ENCODE measurements around the gene GRIK3.

GRIK3 gene

GRCh38 chr1:36851595-36851994, 182.7 kb downstream of the GRIK3 start:
- no peak for DNase-seq (ENCODE audit: low spot score)

GRCh38 chr1:36851087-36851486, 183.2 kb downstream of the GRIK3 start:
- no peak for DNase-seq (ENCODE audit: low spot score)

DNA sequence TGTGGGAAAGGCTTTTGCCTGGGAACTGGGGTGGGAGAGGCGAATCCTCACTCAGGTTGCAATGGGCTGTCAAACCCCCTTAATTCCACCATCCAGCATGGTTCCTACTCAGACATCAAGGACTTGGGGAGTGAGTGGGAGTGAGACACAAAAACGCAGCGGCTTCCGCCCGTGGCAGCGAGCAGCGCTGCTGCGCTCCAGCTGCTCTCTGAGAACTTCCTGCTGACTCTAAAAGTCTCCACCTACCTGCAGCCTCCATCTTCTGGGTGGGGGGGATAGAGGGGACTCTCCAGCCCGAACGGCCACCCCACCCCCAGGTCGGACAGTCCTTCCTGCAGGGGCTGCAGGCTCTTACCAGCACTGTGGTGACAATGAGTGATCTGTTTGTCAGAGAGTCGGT, 184.4 kb downstream of the GRIK3 start:
- DNase-seq (ENCODE audit: low spot score), result no peak

- no peak for DNase-seq (ENCODE audit: low spot score)
Measured at GRCh38 chr1:36847761-36848160, 186.6 kb downstream of the GRIK3 start.

GRCh38 chr1:36847186-36847585, 187.1 kb downstream of the GRIK3 start:
- DNase-seq (ENCODE audit: low spot score), result no peak

GRCh38 chr1:36846357-36846756, 188.0 kb downstream of the GRIK3 start:
- no peak for DNase-seq (ENCODE audit: low spot score)

DNA sequence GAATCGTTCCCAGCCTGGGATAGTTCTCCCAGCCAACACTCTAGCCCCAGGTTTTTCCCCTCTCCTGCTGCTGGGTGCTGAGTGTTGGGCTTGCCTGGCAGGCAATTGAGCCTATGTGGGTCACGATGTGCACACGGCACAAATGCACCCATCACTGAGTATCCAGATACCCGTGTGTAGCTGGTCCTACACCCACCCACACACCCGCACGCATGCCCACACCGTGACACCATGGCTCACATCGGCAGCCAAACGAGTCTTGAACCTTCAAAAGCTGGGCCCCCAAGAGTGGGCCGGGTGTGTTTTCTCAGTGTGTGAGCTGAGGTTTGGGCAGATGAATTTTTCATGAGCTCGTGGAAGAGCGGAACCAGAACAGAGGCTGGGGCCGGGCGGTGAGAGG, 188.5 kb downstream of the GRIK3 start:
- no peak for DNase-seq (ENCODE audit: low spot score)

DNA sequence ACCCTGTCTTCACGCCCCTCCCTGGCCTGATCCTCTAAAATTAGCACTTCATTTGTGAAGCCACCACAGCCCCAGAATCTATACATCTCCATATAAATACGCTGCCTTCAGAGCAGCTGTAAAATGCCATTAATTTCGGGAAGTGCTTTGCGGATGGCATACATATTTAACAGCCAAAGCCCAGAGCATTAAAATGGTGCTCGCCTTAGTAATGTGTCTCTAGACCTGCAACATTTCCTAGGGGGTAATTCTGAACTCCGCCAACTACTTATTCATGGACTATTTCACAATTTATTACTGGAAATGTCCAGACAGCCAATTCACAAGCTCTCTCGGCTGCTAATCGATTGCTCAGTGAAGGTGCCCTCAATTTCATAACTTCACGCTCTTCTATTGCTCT, 189.4 kb downstream of the GRIK3 start:
- DNase-seq (ENCODE audit: low spot score), result no peak

GRCh38 chr1:36843906-36844610, 190.3 kb downstream of the GRIK3 start:
- no peak for DNase-seq (ENCODE audit: low spot score)

GRCh38 chr1:36843027-36843426, 191.3 kb downstream of the GRIK3 start:
- DNase-seq (ENCODE audit: low spot score), result no peak

DNA sequence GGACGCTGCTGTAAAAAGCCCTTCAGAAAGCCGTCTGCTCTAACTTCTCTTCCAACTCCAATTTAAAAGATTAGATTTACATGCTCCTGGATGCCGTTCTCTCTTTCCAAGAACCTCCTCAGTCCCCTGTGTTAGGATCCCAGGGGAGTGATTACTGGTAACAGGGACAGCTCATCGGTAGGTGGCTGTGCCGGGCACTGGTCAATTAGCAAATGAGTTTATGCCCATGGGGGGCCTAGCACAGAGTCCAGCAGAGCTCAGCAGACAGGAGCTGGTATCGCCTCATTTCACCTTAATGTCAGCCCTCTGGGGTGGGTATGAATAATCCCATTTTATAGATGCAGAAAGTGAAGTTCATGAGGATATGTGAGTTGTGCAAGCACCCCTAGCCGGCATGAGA, 191.9 kb downstream of the GRIK3 start:
- no peak for DNase-seq (ENCODE audit: low spot score)

DNA sequence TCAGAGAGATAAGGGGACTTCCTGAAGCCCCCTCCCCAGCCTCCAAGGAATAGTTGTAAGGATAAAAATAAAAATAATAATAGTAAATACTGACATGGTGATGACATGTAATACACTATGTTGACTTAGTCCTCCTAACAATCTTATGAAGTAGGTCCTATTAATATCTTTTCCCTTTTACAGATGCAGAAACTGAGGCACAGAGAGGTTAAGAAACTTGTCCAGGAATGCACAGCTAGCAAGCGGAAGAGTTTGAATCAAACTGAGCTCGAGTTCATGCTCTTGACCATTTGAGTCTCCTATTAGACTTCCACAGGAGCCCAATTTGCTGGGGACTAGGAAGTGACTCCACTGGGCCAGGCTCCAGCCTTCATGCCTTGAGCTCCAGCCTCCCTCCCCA, 194.8 kb downstream of the GRIK3 start:
- no peak for DNase-seq (ENCODE audit: low spot score)

- DNase-seq (ENCODE audit: low spot score), result no peak
Measured at GRCh38 chr1:36838888-36839287, 195.4 kb downstream of the GRIK3 start.

DNA sequence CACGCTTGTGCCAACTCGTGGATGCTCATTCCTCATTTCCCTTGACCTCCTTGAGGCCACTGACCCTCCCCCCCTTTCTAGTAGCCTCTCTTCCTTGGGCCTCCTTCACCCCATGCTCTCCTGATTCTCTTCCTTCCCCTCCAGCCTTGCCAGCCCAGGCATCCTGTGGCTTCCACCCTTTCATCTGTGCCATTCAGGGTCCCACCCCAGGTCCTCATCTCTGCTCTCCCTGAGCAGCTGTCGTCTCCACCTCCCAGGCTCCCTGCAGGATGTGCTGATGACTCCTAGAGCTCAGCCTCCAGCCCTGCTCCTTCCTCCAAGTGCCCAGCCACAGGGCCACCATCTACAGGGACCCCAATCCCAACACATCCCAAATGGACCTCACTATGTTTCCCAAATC, 197.4 kb downstream of the GRIK3 start:
- DNase-seq (ENCODE audit: low spot score), result no peak

- DNase-seq (ENCODE audit: low spot score), result no peak
Measured at GRCh38 chr1:36836196-36836883, 198.0 kb downstream of the GRIK3 start.

GRCh38 chr1:36835696-36836095, 198.6 kb downstream of the GRIK3 start:
- DNase-seq (ENCODE audit: low spot score), result no peak

GRCh38 chr1:36835017-36835695, 199.2 kb downstream of the GRIK3 start:
- no peak for DNase-seq (ENCODE audit: low spot score)

DNA sequence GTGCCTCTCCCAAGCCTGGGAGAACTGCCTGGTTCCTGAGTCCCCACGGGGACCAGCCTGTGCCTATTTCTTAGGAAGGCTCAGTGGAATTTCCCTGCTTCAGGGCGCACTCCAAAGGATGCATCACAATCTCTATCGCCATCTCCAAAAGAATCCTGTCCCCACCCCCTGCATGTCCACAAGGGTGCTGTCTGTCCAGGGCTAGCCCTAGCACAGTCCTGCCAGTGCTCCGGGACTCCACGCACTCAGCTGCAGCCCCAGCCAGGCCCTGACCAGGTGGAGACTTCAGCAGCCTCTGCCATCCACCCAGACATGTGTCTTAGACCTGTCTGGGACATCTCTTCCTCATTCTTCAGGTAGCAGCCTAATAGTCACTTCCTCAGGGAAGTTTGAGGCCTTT, 199.7 kb downstream of the GRIK3 start:
- no peak for DNase-seq (ENCODE audit: low spot score)

GRCh38 chr1:36831186-36831810, 203.0 kb downstream of the GRIK3 start:
- DNase-seq (ENCODE audit: low spot score), result no peak

DNA sequence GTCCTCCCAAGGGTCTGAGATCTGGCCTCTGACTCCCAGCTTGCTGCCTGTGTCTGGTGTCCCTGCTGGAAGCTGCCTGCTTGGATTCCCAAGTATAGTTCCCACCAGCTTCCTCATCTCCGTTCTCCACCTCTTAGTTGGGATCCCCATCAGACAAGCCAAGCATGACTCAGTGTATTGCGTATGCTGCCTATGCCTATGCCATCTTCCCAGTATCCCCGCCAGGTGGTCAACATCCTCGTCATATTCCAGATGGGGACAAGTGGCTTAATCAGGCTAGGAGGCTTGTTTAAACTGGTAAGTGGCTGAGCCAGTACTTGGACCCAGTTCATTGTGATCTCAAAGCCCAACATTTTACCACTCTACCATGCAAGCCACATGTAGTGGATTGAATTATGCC, 204.4 kb downstream of the GRIK3 start:
- no peak for DNase-seq (ENCODE audit: low spot score)

- no peak for DNase-seq (ENCODE audit: low spot score)
Measured at GRCh38 chr1:36829066-36829465, 205.2 kb downstream of the GRIK3 start.

- DNase-seq (ENCODE audit: low spot score), result no peak
Measured at GRCh38 chr1:36825226-36825625, 209.1 kb downstream of the GRIK3 start.

GRCh38 chr1:36824390-36824861, 209.9 kb downstream of the GRIK3 start:
- no peak for DNase-seq (ENCODE audit: low spot score)
